H9 (cell line): ENCODE results near the gene SLC31A2. TPM values are rescaled to one million over a fixed set of nuclear protein-coding genes. Genes with fewer than 3 reads are reported as not detected.

Experiments used
- DNase-seq: peaks from one replicate; pipeline ENCODE4 v3.0.0-alpha.2; 2017
- H2AFZ ChIP-seq: one replicate; pipeline ENCODE4 v1.6.1; 2013; ENCODE audit warnings: mild to moderate bottlenecking, low read length, control low read depth, moderate library complexity
- H2AK5ac ChIP-seq: 2 replicates; pipeline ENCODE4 v1.6.1; 2013; ENCODE audit warnings: low read length, control low read depth, mixed read lengths; ENCODE audit not compliant: insufficient read length
- H2BK120ac ChIP-seq: one replicate; pipeline ENCODE4 v1.6.1; 2013; ENCODE audit warnings: low read depth, mild to moderate bottlenecking, low read length, control low read depth, inconsistent platforms; ENCODE audit not compliant: poor library complexity, severe bottlenecking
- H2BK12ac ChIP-seq: 2 replicates; pipeline ENCODE4 v1.6.1; 2013; ENCODE audit warnings: low read length, control low read depth, mixed read lengths, low read depth; ENCODE audit not compliant: insufficient read length
- H2BK15ac ChIP-seq: 2 replicates; pipeline ENCODE4 v1.6.1; 2013; ENCODE audit warnings: low read depth, low read length, control low read depth
- H2BK20ac ChIP-seq: one replicate; pipeline ENCODE4 v1.6.1; 2013; ENCODE audit warnings: low read depth, mild to moderate bottlenecking, low read length, control low read depth, inconsistent platforms; ENCODE audit not compliant: poor library complexity, severe bottlenecking
- H2BK5ac ChIP-seq: 2 replicates; pipeline ENCODE4 v1.6.1; 2013; ENCODE audit warnings: low read length, control low read depth, mixed read lengths; ENCODE audit not compliant: insufficient read length
- H3K14ac ChIP-seq: 2 replicates; pipeline ENCODE4 v1.6.1; 2013; ENCODE audit warnings: low read length, control low read depth; ENCODE audit not compliant: insufficient read depth
- H3K18ac ChIP-seq: 2 replicates; pipeline ENCODE4 v1.6.1; 2013; ENCODE audit warnings: low read depth, mild to moderate bottlenecking, mixed read lengths, low read length, control low read depth; ENCODE audit not compliant: insufficient read length
- H3K23ac ChIP-seq: 2 replicates; pipeline ENCODE4 v1.6.1; 2013; ENCODE audit warnings: low read length, control low read depth, mixed read lengths, low read depth; ENCODE audit not compliant: insufficient read length
- H3K23me2 ChIP-seq: 2 replicates; pipeline ENCODE4 v1.6.1; 2013; ENCODE audit warnings: low read depth, mild to moderate bottlenecking, mixed read lengths, low read length, control low read depth; ENCODE audit not compliant: insufficient read length, poor library complexity, severe bottlenecking
- H3K27ac ChIP-seq: 2 replicates; pipeline ENCODE4 v1.5.1; 2013; ENCODE audit warnings: low read length, control low read depth, mixed read lengths, low read depth; ENCODE audit not compliant: insufficient read length
- H3K27me3 ChIP-seq: 2 replicates; pipeline ENCODE4 v1.6.1; 2013; ENCODE audit warnings: low read length, control low read depth, inconsistent platforms; ENCODE audit not compliant: insufficient read depth
- H3K4ac ChIP-seq: 2 replicates; pipeline ENCODE4 v1.6.1; 2013; ENCODE audit warnings: low read depth, mild to moderate bottlenecking, control low read depth, inconsistent platforms, low read length, moderate library complexity
- H3K4me1 ChIP-seq: 2 replicates; pipeline ENCODE4 v1.6.1; 2013; ENCODE audit warnings: low read length, control low read depth, inconsistent platforms; ENCODE audit not compliant: insufficient read depth
- H3K4me2 ChIP-seq: 2 replicates; pipeline ENCODE4 v1.6.1; 2013; ENCODE audit warnings: low read length, control low read depth, mixed read lengths; ENCODE audit not compliant: insufficient read length, insufficient read depth
- H3K56ac ChIP-seq: 2 replicates; pipeline ENCODE4 v1.6.1; 2013; ENCODE audit warnings: low read depth, mild to moderate bottlenecking, mixed read lengths, low read length, control low read depth; ENCODE audit not compliant: insufficient read length
- H3K79me1 ChIP-seq: 2 replicates; pipeline ENCODE4 v1.6.1; 2013; ENCODE audit warnings: low read depth, mild to moderate bottlenecking, moderate library complexity, low read length, control low read depth, inconsistent platforms; ENCODE audit not compliant: insufficient read depth, poor library complexity, severe bottlenecking
- H3K79me2 ChIP-seq: 2 replicates; pipeline ENCODE4 v1.6.1; 2013; ENCODE audit warnings: low read length, control low read depth, inconsistent platforms; ENCODE audit not compliant: insufficient read depth
- H3K9ac ChIP-seq: 2 replicates; pipeline ENCODE4 v1.6.1; 2013; ENCODE audit warnings: low read length, control low read depth, mixed read lengths; ENCODE audit not compliant: insufficient read length; ENCODE audit errors: extremely low read depth
- H3K9me3 ChIP-seq: one replicate; pipeline ENCODE4 v1.6.1; 2013; ENCODE audit warnings: low read depth, low read length, inconsistent platforms; ENCODE audit not compliant: control insufficient read depth
- H3T11ph ChIP-seq: one replicate; pipeline ENCODE4 v1.6.1; 2013; ENCODE audit warnings: mild to moderate bottlenecking, low read length, control low read depth, inconsistent platforms
- H4K20me1 ChIP-seq: one replicate; pipeline ENCODE4 v1.6.1; 2013; ENCODE audit not compliant: control insufficient read depth, insufficient read length, insufficient read depth
- H4K5ac ChIP-seq: 2 replicates; pipeline ENCODE4 v1.6.1; 2013; ENCODE audit warnings: low read depth, mild to moderate bottlenecking, mixed read lengths, low read length, control low read depth; ENCODE audit not compliant: insufficient read length
- H4K8ac ChIP-seq: replicated peaks from 2 replicates; pipeline ENCODE4 v1.6.1; 2013; ENCODE audit warnings: low read length, control low read depth, mixed read lengths, low read depth; ENCODE audit not compliant: insufficient read length
- H4K91ac ChIP-seq: 2 replicates; pipeline ENCODE4 v1.6.1; 2013; ENCODE audit warnings: low read depth, mild to moderate bottlenecking, moderate library complexity, mixed read lengths, low read length, control low read depth; ENCODE audit not compliant: insufficient read length
- H3K27ac Mint-ChIP-seq, 3 experiments: 2 replicates in 2 of 3; 3 replicates in 1 of 3; pipeline ENCODE4 v1.8.0; 2020 to 2021; ENCODE audit warnings: mixed read lengths in 3 of 3, mild to moderate bottlenecking in 1 of 3, moderate library complexity in 1 of 3
- H3K27me3 Mint-ChIP-seq: 2 replicates; pipeline ENCODE4 v1.8.0; 2021; ENCODE audit warnings: low read depth, mild to moderate bottlenecking, moderate library complexity, mixed read lengths
- H3K36me3 Mint-ChIP-seq, 3 experiments: 2 replicates in 2 of 3; 3 replicates in 1 of 3; pipeline ENCODE4 v1.8.0; 2020 to 2021; ENCODE audit warnings: low read depth in 3 of 3, mixed read lengths in 3 of 3; ENCODE audit not compliant: insufficient read depth in 1 of 3
- H3K4me1 Mint-ChIP-seq, 2 experiments: 2 replicates each; pipeline ENCODE4 v1.8.0; 2020; ENCODE audit warnings: mixed read lengths in 2 of 2
- H3K4me3 Mint-ChIP-seq, 2 experiments: 2 replicates in 1 of 2; 3 replicates in 1 of 2; pipeline ENCODE4 v1.8.0; 2020 to 2021; ENCODE audit warnings: mild to moderate bottlenecking in 2 of 2, mixed read lengths in 2 of 2, moderate library complexity in 1 of 2
- H3K9me3 Mint-ChIP-seq, 2 experiments: 2 replicates in 1 of 2; 3 replicates in 1 of 2; pipeline ENCODE4 v1.8.0; 2020; ENCODE audit warnings: mild to moderate bottlenecking in 2 of 2, mixed read lengths in 2 of 2, moderate library complexity in 1 of 2
- CTCF ChIP-seq: fragments of 200-600 bp; sonication (generic); conservative IDR thresholded peaks from 3 replicates; pipeline ENCODE4 v1.8.0; 2021; ENCODE audit warnings: antibody characterized with exemption, mild to moderate bottlenecking
- WGBS: extraction: QIAGEN DNeasy Blood & Tissue Kit; methylation state at CpG from one replicate; pipeline ENCODE4 v1.1.7; 2013; ENCODE audit warnings: missing lambda C conversion rate, low lambda C conversion rate, mixed read lengths; ENCODE audit not compliant: insufficient read length; ENCODE audit errors: extremely low coverage; 5-methylcytosine and 5-hydroxymethylcytosine counted together
- total RNA-seq: library from RNA; stranded (reverse); gene quantifications from 2 replicates; pipeline ENCODE4 v1.2.1, GENCODE V29; 2021

SLC31A2 gene
- total RNA-seq, 1 experiment from 2014 or later: 1.0 TPM

GRCh38 chr9:113186137-113186755, 35.4 kb downstream of the SLC31A2 start:
- no peaks in the 10 kb centered on the region for H3K9me3 Mint-ChIP-seq
- H3K56ac ChIP-seq: no peak overlapping the region
- H3K79me1 ChIP-seq: no peaks in the 10 kb centered on the region
- H3K23me2 ChIP-seq: no peaks in the 10 kb centered on the region
- H3K4me3 Mint-ChIP-seq: no peak overlapping the region
- no peak overlapping the region for H2BK120ac ChIP-seq
- H3K27ac ChIP-seq: no peak overlapping the region
- no peak overlapping the region for H2BK12ac ChIP-seq
- H3K18ac ChIP-seq: no peak overlapping the region
- H3K4me2 ChIP-seq: no peak overlapping the region
- H3K4me1 ChIP-seq: no peaks in the 10 kb centered on the region
- no peak overlapping the region for H3K14ac ChIP-seq
- no peak overlapping the region for H3K9ac ChIP-seq
- no peak overlapping the region for H4K8ac ChIP-seq
- DNase-seq: no peak
- no peak overlapping the region for H3K4ac ChIP-seq
- H4K91ac ChIP-seq: no peak overlapping the region
- H3K79me2 ChIP-seq: no peaks in the 10 kb centered on the region
- no peak overlapping the region for H4K5ac ChIP-seq
- H2AFZ ChIP-seq: no peak overlapping the region
- no CpG with 5 or more reads among the region's 7 CpGs for WGBS
- H2BK20ac ChIP-seq: no peak overlapping the region
- no peak overlapping the region for H2BK15ac ChIP-seq
- no peak for TF ChIP-seq CTCF
- no peak overlapping the region for H2AK5ac ChIP-seq
- no peak overlapping the region for H2BK5ac ChIP-seq
- no peaks in the 10 kb centered on the region for H4K20me1 ChIP-seq
- no peaks in the 10 kb centered on the region for H3K4me1 Mint-ChIP-seq
- H3K36me3 Mint-ChIP-seq: peaks cover 9 to 55% (median 41%) of the 10 kb centered on the region in 3 experiments; a peak in 5 of 7 replicates
- no peak overlapping the region for H3T11ph ChIP-seq
- H3K9me3 ChIP-seq: no peaks in the 10 kb centered on the region
- H3K27me3 ChIP-seq: no peaks in the 10 kb centered on the region
- H3K27me3 Mint-ChIP-seq: no peaks in the 10 kb centered on the region
- H3K23ac ChIP-seq: no peak overlapping the region
- H3K27ac Mint-ChIP-seq: no peak overlapping the region
